Peyer's patch (tissue), 4 donors: ENCODE results near the gene TMEM222. TPM values are rescaled to one million over a fixed set of nuclear protein-coding genes. Genes with fewer than 3 reads are reported as not detected.

Experiments used
- DNase-seq, 3 donors: peaks; one replicate each; pipeline ENCODE4 v3.0.0-alpha.2; 2017 to 2019
- H3K27ac ChIP-seq, 4 donors: fragments of 200-600 bp; sonication (generic); one replicate each; pipeline ENCODE4 v1.5.1; 2016 to 2019
- H3K27me3 ChIP-seq, 2 donors: fragments of 200-600 bp; sonication (generic); one replicate each; pipeline ENCODE4 v1.5.1; 2019
- H3K36me3 ChIP-seq, 3 donors: fragments of 200-600 bp; sonication (generic); one replicate each; pipeline ENCODE4 v1.5.1; 2016 to 2019
- H3K4me1 ChIP-seq, 4 donors: fragments of 200-600 bp; sonication (generic); one replicate each; pipeline ENCODE4 v1.5.1; 2016 to 2019
- H3K4me3 ChIP-seq, 4 donors: fragments of 200-600 bp; sonication (generic); 1 replicate in 3 of 4; 2 replicates in 1 of 4; pipeline ENCODE4 v1.5.1; 2016 to 2019; ENCODE audit warnings: mild to moderate bottlenecking in 1 of 4
- H3K9me3 ChIP-seq, 4 donors: fragments of 200-600 bp; sonication (generic); one replicate each; pipeline ENCODE4 v1.5.1; 2016 to 2019; ENCODE audit warnings: mild to moderate bottlenecking in 1 of 4
- CTCF ChIP-seq, 6 experiments: fragments of 450-650 bp in 4 of 6; fragments of 200-600 bp in 2 of 6; sonication (generic) in 1 of 6; IDR thresholded peaks; one replicate each; pipeline ENCODE4 v1.5.1; 2017 to 2019; ENCODE audit warnings: antibody characterized with exemption in 6 of 6, mild to moderate bottlenecking in 3 of 6, moderate library complexity in 1 of 6
- POLR2A ChIP-seq, 2 donors: fragments of 450-650 bp; IDR thresholded peaks; one replicate each; pipeline ENCODE4 v1.5.1; 2017; ENCODE audit warnings: antibody characterized with exemption in 2 of 2, mild to moderate bottlenecking in 2 of 2, moderate library complexity in 2 of 2
- total RNA-seq, 4 donors: library from RNA; depleted of rRNA; stranded (reverse); fragments of >200 nt; gene quantifications; one replicate each; pipeline ENCODE4 v1.1.0, GENCODE V29; 2016

TMEM222 gene
- total RNA-seq, 4 donors from 2014 or later = 9.9 to 30.8 (median 25.4) TPM

DNA sequence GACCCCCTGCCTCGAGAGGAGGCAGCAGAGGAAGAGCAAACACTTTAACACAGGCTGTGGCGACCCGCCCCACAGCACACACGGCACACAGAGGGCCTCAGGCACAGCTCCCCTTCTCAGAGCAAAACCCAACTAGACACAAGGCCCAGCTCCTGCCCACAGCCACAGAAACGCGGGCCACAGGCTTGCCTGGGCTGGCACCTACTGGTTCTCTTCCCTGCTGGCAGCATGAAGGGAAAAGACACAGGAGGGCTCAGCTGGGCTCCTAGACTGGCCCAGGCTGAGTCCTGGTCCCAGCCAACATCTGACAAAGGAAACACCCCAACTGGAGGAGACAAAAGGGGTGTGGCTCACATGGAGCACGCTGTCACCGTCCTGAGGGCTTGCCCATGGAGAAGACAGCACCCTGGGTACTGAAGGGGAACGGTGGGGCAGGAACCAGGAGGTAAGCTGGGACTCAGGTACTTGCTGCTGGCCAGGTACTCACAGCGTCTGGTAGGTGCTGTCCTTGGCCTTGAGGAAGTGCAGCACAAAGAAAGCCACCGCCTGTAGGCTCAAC is 57.7 kb downstream of the TMEM222 start:
- no peaks in the 10 kb centered on the region for H3K27me3 ChIP-seq
- peaks cover 0 to 7% (median 0%) of the 10 kb centered on the region in 4 donors for H3K4me1 ChIP-seq
- no peaks in the 10 kb centered on the region for H3K9me3 ChIP-seq
- no peak overlapping the region for H3K27ac ChIP-seq
- no peak overlapping the region for H3K4me3 ChIP-seq
- no peak for TF ChIP-seq POLR2A (IDR thresholded peaks at IDR 0.05)
- TF ChIP-seq CTCF (IDR thresholded peaks at IDR 0.05) = no peak
- no peak for DNase-seq
- H3K36me3 ChIP-seq = no peaks in the 10 kb centered on the region

GRCh38 chr1:27380224-27380623 is 58.3 kb downstream of the TMEM222 start:
- Histone ChIP-seq H3K9me3 (no peaks in the 10 kb centered on the region), H3K4me1 (peaks cover 0 to 7% (median 0%) of the 10 kb centered on the region in 4 donors), H3K36me3 (no peaks in the 10 kb centered on the region), H3K27ac (no peak overlapping the region), H3K27me3 (no peaks in the 10 kb centered on the region), H3K4me3 (no peak overlapping the region)
- no peak for DNase-seq
- no peak for TF ChIP-seq POLR2A (IDR thresholded peaks at IDR 0.05)
- TF ChIP-seq CTCF (IDR thresholded peaks at IDR 0.05) = no peak

GRCh38 chr1:27380766-27381733 is 59.1 kb downstream of the TMEM222 start:
- DNase-seq = no peak
- no peaks in the 10 kb centered on the region for H3K36me3 ChIP-seq
- H3K4me3 ChIP-seq = no peak overlapping the region
- no peaks in the 10 kb centered on the region for H3K27me3 ChIP-seq
- TF ChIP-seq CTCF (IDR thresholded peaks at IDR 0.05) (no peak), POLR2A (IDR thresholded peaks at IDR 0.05) (no peak)
- H3K27ac ChIP-seq = no peak overlapping the region
- H3K4me1 ChIP-seq = peaks cover 0 to 7% (median 0%) of the 10 kb centered on the region in 4 donors
- H3K9me3 ChIP-seq = no peaks in the 10 kb centered on the region

GRCh38 chr1:27381969-27382762 is 60.2 kb downstream of the TMEM222 start:
- Histone ChIP-seq H3K9me3 (no peaks in the 10 kb centered on the region), H3K4me1 (peaks cover 0 to 7% (median 0%) of the 10 kb centered on the region in 4 donors), H3K27ac (no peak overlapping the region), H3K36me3 (no peaks in the 10 kb centered on the region), H3K4me3 (no peak overlapping the region), H3K27me3 (no peaks in the 10 kb centered on the region)
- no peak for DNase-seq
- no peak for TF ChIP-seq POLR2A (IDR thresholded peaks at IDR 0.05)
- no peak for TF ChIP-seq CTCF (IDR thresholded peaks at IDR 0.05)

DNA sequence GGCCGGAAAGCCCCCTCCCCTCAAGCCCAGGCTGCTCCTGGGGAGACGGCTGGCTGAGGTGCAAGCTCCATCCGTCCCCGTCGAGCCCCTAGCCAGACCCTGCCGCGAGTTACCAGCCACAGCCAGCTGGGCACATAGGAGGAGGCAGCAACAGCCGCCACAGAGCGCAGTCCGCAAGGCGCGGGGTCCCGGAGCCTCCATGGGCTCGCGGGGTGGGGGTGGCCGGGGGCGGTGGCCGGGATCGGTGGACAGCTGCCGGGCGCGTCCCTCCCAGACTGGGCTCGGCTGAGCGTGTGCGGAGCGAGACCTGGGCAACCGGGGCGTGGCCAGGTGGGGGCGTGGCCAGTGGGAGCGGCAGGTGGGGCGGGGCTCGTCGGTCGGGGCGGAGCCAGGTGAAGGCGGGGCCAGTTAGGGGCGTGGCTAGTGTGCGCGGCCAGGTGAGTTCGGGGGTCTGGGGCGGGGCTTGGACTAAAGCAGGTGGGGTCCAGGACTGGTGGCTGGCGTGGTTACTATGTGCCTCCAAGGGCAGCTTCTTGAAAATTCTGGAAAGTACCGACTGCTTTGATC is 61.2 kb downstream of the TMEM222 start, which contains the start of gene CD164L2:
Gene CD164L2 (minus strand): TSS at position 295 of the 567 bp plus-strand sequence. CDS start 94 bp downstream, at position 201.
- H3K36me3 ChIP-seq = no peaks in the 10 kb centered on the region
- peak within 1 kb of the TSS in 2 of 4 donors; percentile 33 to 34 for H3K4me3 ChIP-seq
- DNase-seq = peak in 2 of 3 donors; percentile 79 to 87
- H3K4me1 ChIP-seq = peaks cover 0 to 7% (median 0%) of the 10 kb centered on the region in 4 donors
- TF ChIP-seq POLR2A (IDR thresholded peaks at IDR 0.05) (no peak), CTCF (IDR thresholded peaks at IDR 0.05) (no peak)
- no peak within 1 kb of the TSS for H3K27ac ChIP-seq
- no peaks in the 10 kb centered on the region for H3K9me3 ChIP-seq
- H3K27me3 ChIP-seq = no peaks in the 10 kb centered on the region
